Naive thymus-derived CD4-positive, alpha-beta T cell (primary cell): Measurements from ENCODE around the gene PELI2. TPM values are rescaled to one million over a fixed set of nuclear protein-coding genes. Genes with fewer than 3 reads are reported as not detected.

Experiments used
- ATAC-seq: fragments of 150-1000 bp; cut with Tn5 transposase; 2 replicates; pipeline ENCODE4 v1.10.0; 2021; ENCODE audit warnings: mild to moderate bottlenecking, moderate library complexity
- CTCF ChIA-PET: fragments of 350-600 bp; sonication (Branson Sonifier 250); formaldehyde crosslinking; loops from one replicate; lab custom pipeline; 2021; ENCODE audit warnings: antibody characterized with exemption; lab: Charles Lee
- POLR2A ChIA-PET: fragments of 350-600 bp; sonication (Branson Sonifier 250); formaldehyde crosslinking; loops from one replicate; lab custom pipeline; 2021; ENCODE audit warnings: antibody characterized with exemption, inconsistent platforms; lab: Charles Lee
- DNase-seq, 9 donors: peaks; one replicate each; pipeline versions ENCODE4 v3.0.0 to v3.0.0-alpha.2; 2020 to 2022; ENCODE audit warnings: mixed read lengths in 1 of 9
- H3K27ac ChIP-seq: one replicate; pipeline ENCODE4 v1.7.0; 2013; ENCODE audit warnings: mild to moderate bottlenecking, low read depth, low read length, moderate library complexity
- H3K27me3 ChIP-seq, 2 donors: one replicate each; pipeline ENCODE4 v1.7.0; 2013; ENCODE audit warnings: low read length in 2 of 2, mild to moderate bottlenecking in 2 of 2, moderate library complexity in 2 of 2; ENCODE audit not compliant: control insufficient read depth in 2 of 2, insufficient read depth in 2 of 2
- H3K36me3 ChIP-seq, 3 experiments: 1 replicate in 2 of 3; 2 replicates in 1 of 3; pipeline ENCODE4 v1.7.0; 2013; ENCODE audit warnings: low read length in 3 of 3, mild to moderate bottlenecking in 3 of 3, moderate library complexity in 1 of 3; ENCODE audit not compliant: insufficient read depth in 3 of 3, control insufficient read depth in 2 of 3
- H3K4me1 ChIP-seq, 2 donors: one replicate each; pipeline ENCODE4 v1.7.0; 2013; ENCODE audit warnings: low read length in 2 of 2, mild to moderate bottlenecking in 2 of 2, moderate library complexity in 1 of 2; ENCODE audit not compliant: control insufficient read depth in 2 of 2, insufficient read depth in 2 of 2
- H3K4me3 ChIP-seq: 2 replicates; pipeline ENCODE4 v1.7.0; 2013; ENCODE audit warnings: mild to moderate bottlenecking, low read length
- H3K9me3 ChIP-seq, 3 experiments: 1 replicate in 2 of 3; 2 replicates in 1 of 3; pipeline ENCODE4 v1.7.0; 2013; ENCODE audit warnings: low read length in 3 of 3; ENCODE audit not compliant: control insufficient read depth in 2 of 3
- H3K27ac Mint-ChIP-seq, 9 donors: one replicate each; pipeline ENCODE4 v1.8.0; 2020 to 2022; ENCODE audit warnings: mixed read lengths in 9 of 9, mild to moderate bottlenecking in 8 of 9, moderate library complexity in 5 of 9, inconsistent platforms in 2 of 9
- H3K27me3 Mint-ChIP-seq, 5 donors: one replicate each; pipeline ENCODE4 v1.8.0; 2021 to 2022; ENCODE audit warnings: mixed read lengths in 5 of 5, mild to moderate bottlenecking in 1 of 5
- H3K36me3 Mint-ChIP-seq, 5 donors: one replicate each; pipeline ENCODE4 v1.8.0; 2020 to 2022; ENCODE audit warnings: mixed read lengths in 5 of 5, mild to moderate bottlenecking in 3 of 5, inconsistent platforms in 1 of 5
- H3K4me1 Mint-ChIP-seq, 7 donors: one replicate each; pipeline ENCODE4 v1.8.0; 2020 to 2022; ENCODE audit warnings: mixed read lengths in 7 of 7, mild to moderate bottlenecking in 3 of 7, inconsistent platforms in 1 of 7
- H3K4me3 Mint-ChIP-seq, 10 donors: one replicate each; pipeline ENCODE4 v1.8.0; 2020 to 2022; ENCODE audit warnings: mild to moderate bottlenecking in 10 of 10, mixed read lengths in 10 of 10, moderate library complexity in 6 of 10, inconsistent platforms in 2 of 10
- H3K9me3 Mint-ChIP-seq, 11 donors: one replicate each; pipeline ENCODE4 v1.8.0; 2020 to 2022; ENCODE audit warnings: mixed read lengths in 11 of 11, mild to moderate bottlenecking in 4 of 11, inconsistent platforms in 1 of 11, moderate library complexity in 1 of 11
- intact Hi-C, 2 donors: fragments of 100-400 bp; cut with micrococcal nuclease; formaldehyde crosslinking; loops; one replicate each; pipeline ENCODE4 v1.15.1; 2023
- polyA plus RNA-seq, 2 donors: library from polyadenylated mRNA; unstranded; fragments of 300-500 nt; fragmentation: Illumina TruSeq; gene quantifications; one replicate each; pipeline ENCODE4 v1.2.3, GENCODE V29; 2021
- total RNA-seq, 6 experiments: library from RNA in 5 of 6; stranded (reverse) in 5 of 6; gene quantifications; 1 replicate in 5 of 6; 2 replicates in 1 of 6; pipeline ENCODE4 v1.2.3 and lab custom pipeline; 2021 to 2026

PELI2 gene
- total and polyA plus RNA-seq, 7 experiments from 2014 or later, result 1.7 to 24.7 (median 11.3) TPM

GRCh38 chr14:56331592-56332216 is 213.5 kb downstream of the PELI2 start:
- Mint-ChIP-seq H3K27ac (no peak overlapping the region), H3K27me3 (peaks cover 0 to 2% (median 0%) of the 10 kb centered on the region in 5 donors), H3K4me1 (peaks cover 0 to 23% (median 6%) of the 10 kb centered on the region in 7 donors), H3K4me3 (no peak overlapping the region), H3K36me3 (peaks cover 0 to 6% (median 3%) of the 10 kb centered on the region in 5 donors), H3K9me3 (peaks cover 0 to 3% (median 0%) of the 10 kb centered on the region in 11 donors)
- no peaks in the 10 kb centered on the region for H3K36me3 ChIP-seq
- ATAC-seq (no peak), DNase-seq (no peak)
- no peak overlapping the region for H3K4me3 ChIP-seq
- no peaks in the 10 kb centered on the region for H3K4me1 ChIP-seq
- H3K27ac ChIP-seq, result no peak overlapping the region
- POLR2A ChIA-PET, result no interaction called here
- H3K9me3 ChIP-seq, result no peaks in the 10 kb centered on the region
- CTCF ChIA-PET, result no interaction called here
- H3K27me3 ChIP-seq, result no peaks in the 10 kb centered on the region
- intact Hi-C loops, result no loop called here

DNA sequence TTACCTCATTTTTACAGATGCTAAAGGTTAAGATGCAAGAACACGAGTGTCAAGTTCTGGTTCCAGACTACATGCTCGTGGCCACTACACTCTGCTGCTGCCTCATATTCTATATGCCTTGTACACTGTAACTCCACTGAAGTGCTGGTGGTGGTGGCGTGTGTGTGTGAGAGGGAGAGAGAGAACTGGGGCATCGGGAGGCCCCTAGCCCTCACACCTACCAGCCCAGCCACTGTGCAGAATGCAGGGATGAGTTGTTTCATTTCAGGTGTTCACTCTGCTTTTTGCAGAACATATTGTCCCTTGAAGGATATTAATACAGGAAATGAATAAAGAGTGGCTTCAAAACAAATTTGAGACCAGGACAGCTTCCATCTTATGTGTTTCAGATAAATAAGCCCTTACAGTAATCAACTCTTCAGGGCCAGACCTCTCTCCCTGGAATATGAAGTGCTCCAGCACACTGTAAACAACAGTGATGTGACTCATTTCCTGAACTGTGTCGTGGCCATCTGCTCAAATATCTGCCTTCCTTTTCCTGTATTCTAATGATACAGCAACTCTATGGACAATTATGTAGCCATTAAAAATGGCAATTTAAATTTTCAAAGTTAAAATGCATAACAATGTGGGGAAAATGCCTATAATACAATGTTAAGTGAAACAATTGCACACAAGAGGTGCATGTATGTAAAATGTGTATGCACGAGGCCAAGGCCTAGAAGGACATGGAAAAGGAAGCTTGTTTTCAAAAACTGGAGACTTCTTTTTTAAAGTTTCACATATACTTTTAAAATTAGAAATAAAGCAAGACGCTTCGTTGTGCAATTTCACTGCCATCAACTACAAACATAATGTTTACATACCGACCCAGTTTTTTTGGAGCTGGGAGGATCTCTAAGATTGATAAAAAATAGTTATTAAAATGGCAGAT is 215.4 kb downstream of the PELI2 start:
- H3K4me1 Mint-ChIP-seq, result peaks cover 0 to 21% (median 6%) of the 10 kb centered on the region in 7 donors
- Histone ChIP-seq H3K36me3 (no peaks in the 10 kb centered on the region), H3K27ac (no peak overlapping the region), H3K27me3 (no peaks in the 10 kb centered on the region), H3K4me3 (no peak overlapping the region), H3K4me1 (no peaks in the 10 kb centered on the region), H3K9me3 (no peaks in the 10 kb centered on the region)
- intact Hi-C loops, result no loop called here
- ChIA-PET CTCF (no interaction called here), POLR2A (no interaction called here)
- H3K9me3 Mint-ChIP-seq, result no peaks in the 10 kb centered on the region
- H3K36me3 Mint-ChIP-seq, result peaks cover 0 to 3% (median 0%) of the 10 kb centered on the region in 5 donors
- no peak overlapping the region for H3K27ac Mint-ChIP-seq
- H3K27me3 Mint-ChIP-seq, result no peaks in the 10 kb centered on the region
- peak overlapping the region in 1 of 10 donors; percentile 21 for H3K4me3 Mint-ChIP-seq
- DNase-seq (no peak), ATAC-seq (peak; percentile 80)

GRCh38 chr14:56334458-56334857 is 216.2 kb downstream of the PELI2 start:
- ChIA-PET CTCF (no interaction called here), POLR2A (no interaction called here)
- Histone ChIP-seq H3K4me1 (no peaks in the 10 kb centered on the region), H3K27ac (no peak overlapping the region), H3K9me3 (no peaks in the 10 kb centered on the region), H3K36me3 (no peaks in the 10 kb centered on the region), H3K27me3 (no peaks in the 10 kb centered on the region), H3K4me3 (no peak overlapping the region)
- Mint-ChIP-seq H3K4me3 (no peak overlapping the region), H3K4me1 (peaks cover 0 to 21% (median 6%) of the 10 kb centered on the region in 7 donors), H3K27me3 (no peaks in the 10 kb centered on the region), H3K9me3 (no peaks in the 10 kb centered on the region), H3K27ac (no peak overlapping the region), H3K36me3 (no peaks in the 10 kb centered on the region)
- DNase-seq (no peak), ATAC-seq (no peak)
- intact Hi-C loops, result no loop called here

- Mint-ChIP-seq H3K4me3 (no peak overlapping the region), H3K9me3 (no peaks in the 10 kb centered on the region), H3K27ac (no peak overlapping the region), H3K36me3 (no peaks in the 10 kb centered on the region), H3K4me1 (peaks cover 0 to 20% (median 0%) of the 10 kb centered on the region in 7 donors), H3K27me3 (no peaks in the 10 kb centered on the region)
- POLR2A ChIA-PET, result no interaction called here
- DNase-seq, result no peak
- no peaks in the 10 kb centered on the region for H3K27me3 ChIP-seq
- no peaks in the 10 kb centered on the region for H3K36me3 ChIP-seq
- no peak overlapping the region for H3K4me3 ChIP-seq
- no peak for ATAC-seq
- CTCF ChIA-PET, result interaction anchor here (1.1 to 2.0 kb wide), 4 partner anchors 13 to 900 kb away, joined by 3 to 6 read pairs (median 3); no protein-coding TSS in a partner anchor
- H3K4me1 ChIP-seq, result no peaks in the 10 kb centered on the region
- intact Hi-C loops, result no loop called here
- no peak overlapping the region for H3K27ac ChIP-seq
- H3K9me3 ChIP-seq, result no peaks in the 10 kb centered on the region
Observed at GRCh38 chr14:56338674-56339073, 220.5 kb downstream of the PELI2 start.

GRCh38 chr14:56339855-56340701 is 221.9 kb downstream of the PELI2 start:
- DNase-seq, result peak; percentile 14 to 57 (median 46)
- H3K27me3 ChIP-seq, result no peaks in the 10 kb centered on the region
- no peaks in the 10 kb centered on the region for H3K9me3 ChIP-seq
- Mint-ChIP-seq H3K36me3 (no peaks in the 10 kb centered on the region), H3K27ac (peak overlapping the region in 1 of 9 donors; percentile 16), H3K4me1 (peaks cover 0 to 14% (median 0%) of the 10 kb centered on the region in 7 donors), H3K4me3 (peak overlapping the region in 1 of 10 donors; percentile 20), H3K9me3 (no peaks in the 10 kb centered on the region), H3K27me3 (no peaks in the 10 kb centered on the region)
- peak; percentile 91 for ATAC-seq
- CTCF ChIA-PET, result interaction anchor here (0.5 to 1.2 kb wide), 6 partner anchors 192 to 905 kb away, joined by 3 to 5 read pairs (median 4); no protein-coding TSS in a partner anchor
- H3K27ac ChIP-seq, result no peak overlapping the region
- H3K4me3 ChIP-seq, result no peak overlapping the region
- H3K4me1 ChIP-seq, result no peaks in the 10 kb centered on the region
- H3K36me3 ChIP-seq, result no peaks in the 10 kb centered on the region
- POLR2A ChIA-PET, result no interaction called here
- intact Hi-C loops, result loop anchor here (1.0 to 10.0 kb wide), 9 partner anchors 134 to 902 kb away; partner anchors contain the start of gene PELI2 (in 1 of the 2)

- Histone ChIP-seq H3K27ac (no peak overlapping the region), H3K4me3 (no peak overlapping the region), H3K9me3 (no peaks in the 10 kb centered on the region), H3K36me3 (no peaks in the 10 kb centered on the region), H3K4me1 (no peaks in the 10 kb centered on the region), H3K27me3 (no peaks in the 10 kb centered on the region)
- Mint-ChIP-seq H3K36me3 (no peaks in the 10 kb centered on the region), H3K4me3 (no peak overlapping the region), H3K4me1 (peaks cover 0 to 14% (median 0%) of the 10 kb centered on the region in 7 donors), H3K9me3 (no peaks in the 10 kb centered on the region), H3K27me3 (no peaks in the 10 kb centered on the region), H3K27ac (no peak overlapping the region)
- no peak for ATAC-seq
- intact Hi-C loops, result loop anchor here (1.0 to 10.0 kb wide), 9 partner anchors 133 to 903 kb away; partner anchors contain the start of gene PELI2 (in 1 of the 2)
- DNase-seq, result no peak
- CTCF ChIA-PET, result interaction anchor here (0.7 to 1.0 kb wide), 3 partner anchors 58 to 906 kb away, joined by 3 to 5 read pairs (median 3); no protein-coding TSS in a partner anchor
- POLR2A ChIA-PET, result no interaction called here
Observed at GRCh38 chr14:56340932-56341331, 222.7 kb downstream of the PELI2 start.
